HepG2 (cell line): ENCODE results near the gene WWP2. TPM values are rescaled to one million over a fixed set of nuclear protein-coding genes. Genes with fewer than 3 reads are reported as not detected.

Experiments used
- HMGXB4 ChIP-seq, 2 experiments: sonication (generic) in 1 of 2; formaldehyde crosslinking in 1 of 2; IDR thresholded peaks; 2 replicates each; pipeline versions ENCODE4 v1.4.0 to v1.6.1; 2018 to 2020; ENCODE audit warnings: missing genetic modification reagents in 2 of 2, borderline replicate concordance in 1 of 2, low read depth in 1 of 2, mild to moderate bottlenecking in 1 of 2, missing biosample characterization in 1 of 2
- KAT7 ChIP-seq: IDR thresholded peaks from 2 replicates; pipeline ENCODE4 v1.6.1; 2018; ENCODE audit warnings: borderline replicate concordance, missing compliant biosample characterization
- KLF11 ChIP-seq: IDR thresholded peaks from 2 replicates; pipeline ENCODE4 v1.6.1; 2016; ENCODE audit warnings: missing compliant biosample characterization
- MBNL3 ChIP-seq: fragments of 250-450 bp; sonication (Bioruptor Pico); conservative IDR thresholded peaks from 2 replicates; pipeline ENCODE4 v1.8.0; 2022; ENCODE audit warnings: mild to moderate bottlenecking, inconsistent platforms
- MED1 ChIP-seq: sonication (generic); formaldehyde crosslinking; IDR thresholded peaks from 2 replicates; pipeline ENCODE4 v1.4.0; 2020; ENCODE audit warnings: missing genetic modification reagents
- NBN ChIP-seq: fragments of 450-650 bp; conservative IDR thresholded peaks from 2 replicates; pipeline ENCODE4 v1.6.1; 2017
- NFKB2 ChIP-seq: sonication (generic); formaldehyde crosslinking; IDR thresholded peaks from 2 replicates; pipeline ENCODE4 v1.4.0; 2020; ENCODE audit warnings: missing genetic modification reagents, borderline replicate concordance
- NFYC ChIP-seq: IDR thresholded peaks from 2 replicates; pipeline ENCODE4 v1.6.1; 2016; ENCODE audit warnings: missing genetic modification reagents, missing compliant biosample characterization
- RORA ChIP-seq: sonication (generic); formaldehyde crosslinking; IDR thresholded peaks from 2 replicates; pipeline ENCODE4 v1.5.0; 2020; ENCODE audit warnings: mild to moderate bottlenecking, missing genetic modification reagents, moderate library complexity
- SAP130 ChIP-seq: IDR thresholded peaks from 2 replicates; pipeline ENCODE4 v1.6.1; 2016; ENCODE audit warnings: low read depth
- SIX4 ChIP-seq: sonication (generic); formaldehyde crosslinking; IDR thresholded peaks from 2 replicates; pipeline ENCODE4 v1.4.0; 2020; ENCODE audit warnings: missing genetic modification reagents
- SMAD1 ChIP-seq: sonication (generic); formaldehyde crosslinking; IDR thresholded peaks from 2 replicates; pipeline ENCODE4 v1.4.0; 2020; ENCODE audit warnings: missing genetic modification reagents, low read depth, mild to moderate bottlenecking, borderline replicate concordance
- SSRP1 ChIP-seq: IDR thresholded peaks from 2 replicates; pipeline ENCODE4 v1.6.1; 2016; ENCODE audit warnings: control low read depth
- TFDP2 ChIP-seq: sonication (generic); formaldehyde crosslinking; IDR thresholded peaks from 2 replicates; pipeline ENCODE4 v1.4.0; 2020; ENCODE audit warnings: missing genetic modification reagents
- TIGD3 ChIP-seq: sonication (generic); formaldehyde crosslinking; IDR thresholded peaks from 2 replicates; pipeline ENCODE4 v1.5.1; 2020; ENCODE audit warnings: mild to moderate bottlenecking, missing genetic modification reagents, borderline replicate concordance
- U2AF2 ChIP-seq: fragments of 200-400 bp; formaldehyde crosslinking; IDR thresholded peaks from 2 replicates; pipeline ENCODE4 v1.6.1; 2017; ENCODE audit warnings: low read depth, mild to moderate bottlenecking, low read length
- ZBTB34 ChIP-seq: sonication (generic); formaldehyde crosslinking; IDR thresholded peaks from 2 replicates; pipeline ENCODE4 v1.8.0; 2022; ENCODE audit warnings: mild to moderate bottlenecking, missing genetic modification reagents
- ZFYVE20 ChIP-seq: sonication (generic); formaldehyde crosslinking; IDR thresholded peaks from 2 replicates; pipeline ENCODE4 v1.8.0; 2023; ENCODE audit warnings: low read depth, mild to moderate bottlenecking, moderate library complexity, missing genetic modification reagents, borderline replicate concordance
- ZNF230 ChIP-seq: sonication (generic); formaldehyde crosslinking; IDR thresholded peaks from 2 replicates; pipeline ENCODE4 v1.4.0; 2020; ENCODE audit warnings: mild to moderate bottlenecking, missing genetic modification reagents
- ZNF263 ChIP-seq: sonication (generic); formaldehyde crosslinking; IDR thresholded peaks from 2 replicates; pipeline ENCODE4 v1.4.0; 2020; ENCODE audit warnings: missing genetic modification reagents
- ZNF296 ChIP-seq: sonication (generic); formaldehyde crosslinking; conservative IDR thresholded peaks from 2 replicates; pipeline ENCODE4 v1.5.0; 2020; ENCODE audit warnings: mild to moderate bottlenecking, missing genetic modification reagents
- ZNF329 ChIP-seq: sonication (generic); formaldehyde crosslinking; IDR thresholded peaks from 2 replicates; pipeline ENCODE4 v1.9.0; 2021; ENCODE audit warnings: low read depth, mild to moderate bottlenecking, missing genetic modification reagents
- ZNF549 ChIP-seq: sonication (generic); formaldehyde crosslinking; IDR thresholded peaks from 2 replicates; pipeline ENCODE4 v1.5.0; 2020; ENCODE audit warnings: missing genetic modification reagents
- polyA plus RNA-seq, 8 experiments: library from polyadenylated mRNA; depleted of rRNA in 3 of 8; stranded (reverse) in 7 of 8; unstranded in 1 of 8; fragments of >200 nt; fragmentation: Illumina TruSeq in 4 of 8; extraction: Trizol in 4 of 8; gene quantifications; 2 replicates each; pipeline versions ENCODE4 v1.2.1 to v1.2.3, GENCODE V29; 2011 to 2016; ENCODE audit warnings: low read depth in 4 of 8, missing spikeins in 1 of 8, mixed read lengths in 1 of 8; ENCODE audit not compliant: insufficient read depth in 1 of 8
- total RNA-seq, 5 experiments: library from RNA; depleted of rRNA; stranded (reverse); fragments of >200 nt; fragmentation: Illumina TruSeq; extraction: Trizol; gene quantifications; 2 replicates each; pipeline ENCODE4 v1.2.3, GENCODE V29; 2016; ENCODE audit warnings: low read depth in 1 of 5

WWP2 gene
- total and polyA plus RNA-seq, 2 of the 13 experiments (the other 11 are each of a cell fraction or from before 2014, with no cell fraction given) = 11.4 to 28.2 TPM

GRCh38 chr16:69858191-69859104 is 96.3 kb downstream of the WWP2 start (continued):
- TF ChIP-seq HMGXB4 (CRISPR knock-in tag; IDR thresholded peaks at IDR 0.05; ENCODE audit: borderline replicate concordance in 1 of 2, low read depth in 1 of 2) (peak in 1 of 2 experiments; percentile 30; a peak in 2 of 4 replicates), KAT7 (CRISPR knock-in tag) (0 out of 2 replicates have a peak, but pooled peaks have one; percentile 1), NFKB2 (CRISPR knock-in tag) (0 out of 2 replicates have a peak, but pooled peaks have one; percentile 45), MED1 (peak; percentile 94), ZFYVE20 (no peak), TIGD3 (0 out of 2 replicates have a peak, but pooled peaks have one; percentile 7), ZBTB34 (CRISPR knock-in tag) (peak; percentile 75), SIX4 (CRISPR knock-in tag) (0 out of 2 replicates have a peak, but pooled peaks have one; percentile 46), SMAD1 (CRISPR knock-in tag) (0 out of 2 replicates have a peak, but pooled peaks have one; percentile 22), ZNF230 (CRISPR knock-in tag) (0 out of 2 replicates have a peak, but pooled peaks have one; percentile 4), ZNF263 (CRISPR knock-in tag) (peak; percentile 56; the same call in 1 of the 2 replicates), TFDP2 (no peak), U2AF2 (no peak), KLF11 (CRISPR knock-in tag) (no peak), MBNL3 (CRISPR knock-in tag) (no peak), NBN (no peak), ZNF549 (CRISPR knock-in tag) (no peak), SAP130 (peak; percentile 65; the same call in 1 of the 2 replicates), NFYC (no peak), ZNF329 (CRISPR knock-in tag) (no peak), ZNF296 (CRISPR knock-in tag) (no peak), SSRP1 (CRISPR knock-in tag) (no peak), RORA (CRISPR knock-in tag) (peak; percentile 22; the same call in 1 of the 2 replicates)
